HL-60/S4 treated with phorbol 12-myristate 13-acetate at 8.2 ng/mL for 4 days and 3 days (cell line): ENCODE results near the gene TOR4A.
"Not testable (repeated sequence)": the region's sequence is repeated elsewhere in the genome, so short reads cannot be mapped to it uniquely, and the experiment has no call there.

Source experiments
- in situ Hi-C: fragments of 300-500 bp; cut with MboI; formaldehyde crosslinking; loops from 2 replicates; pipeline ENCODE4 v1.15.0; 2022; ENCODE audit warnings: low sequenced_read_pairs

Gene TOR4A

GRCh38 chr9:137251490-137252268, 25.8 kb upstream of the TOR4A start:
- in situ Hi-C loops: no loop called here

- in situ Hi-C loops: no loop called here
Measured at GRCh38 chr9:137252555-137253506, 24.7 kb upstream of the TOR4A start.

GRCh38 chr9:137253717-137254623, 23.6 kb upstream of the TOR4A start:
- in situ Hi-C loops: no loop called here

GRCh38 chr9:137254624-137255447, 22.7 kb upstream of the TOR4A start, which contains the start of gene NELFB:
Gene NELFB, plus strand, starts transcription at chr9:137255327.
- in situ Hi-C loops: no loop called here

GRCh38 chr9:137255448-137256114, 21.9 kb upstream of the TOR4A start:
- in situ Hi-C loops: no loop called here

- in situ Hi-C loops: no loop called here
Measured at GRCh38 chr9:137256362-137256761, 21.2 kb upstream of the TOR4A start.

- in situ Hi-C loops: no loop called here
Measured at GRCh38 chr9:137256856-137257255, 20.7 kb upstream of the TOR4A start.

- in situ Hi-C loops: not testable (repeated sequence)
Measured at GRCh38 chr9:137262173-137262908, 15.2 kb upstream of the TOR4A start.

GRCh38 chr9:137262909-137263285, 14.6 kb upstream of the TOR4A start:
- in situ Hi-C loops: no loop called here

- in situ Hi-C loops: no loop called here
Measured at GRCh38 chr9:137263506-137263905, 14.0 kb upstream of the TOR4A start.

GRCh38 chr9:137264067-137264466, 13.5 kb upstream of the TOR4A start:
- in situ Hi-C loops: no loop called here

- in situ Hi-C loops: no loop called here
Measured at GRCh38 chr9:137265496-137266161, 11.9 kb upstream of the TOR4A start.

GRCh38 chr9:137266162-137266527, 11.4 kb upstream of the TOR4A start:
- in situ Hi-C loops: no loop called here

GRCh38 chr9:137266585-137267453, 10.7 kb upstream of the TOR4A start:
- in situ Hi-C loops: no loop called here

GRCh38 chr9:137267933-137268355, 9.6 kb upstream of the TOR4A start:
- in situ Hi-C loops: no loop called here

GRCh38 chr9:137268538-137269201, 8.9 kb upstream of the TOR4A start:
- in situ Hi-C loops: no loop called here
